HepG2 (cell line): ENCODE data around the gene TTC28. TPM values are rescaled to one million over a fixed set of nuclear protein-coding genes. Genes with fewer than 3 reads are reported as not detected.

Source experiments
- ATAC-seq: fragments of 200-7000 bp; cut with Tn5 transposase; 3 replicates; pipeline ENCODE4 v1.9.1; 2020; ENCODE audit warnings: mild to moderate bottlenecking, moderate library complexity
- BruUV-seq: library from RNA; stranded (reverse); fragments of 400-500 nt; replicated peaks from 2 replicates; lab custom pipeline; 2021; lab: Mats Ljungman, UMichigan
- CTCF ChIA-PET: fragments of 300-600 bp; formaldehyde crosslinking; extraction: SDS; loops from one replicate; lab custom pipeline; 2021; ENCODE audit warnings: low total read pairs, inconsistent platforms, low intra/inter-chr PET ratio; lab: Yijun Ruan, JAX
- POLR2A ChIA-PET: fragments of 350-600 bp; sonication (Branson Sonifier 250); formaldehyde crosslinking; loops from one replicate; lab custom pipeline; 2020; ENCODE audit warnings: antibody characterized with exemption, inconsistent platforms; lab: Yijun Ruan, JAX
- DNase-seq: peaks from one replicate; pipeline ENCODE4 v3.0.0-alpha.2; 2015; ENCODE audit warnings: low spot score
- FAIRE-seq: peaks from 3 replicates; lab custom pipeline; 2011; peaks lifted over from hg19 to GRCh38; lab: Jason Lieb, UNC
- H2AFZ ChIP-seq: one replicate; pipeline ENCODE4 v1.6.1; 2011; ENCODE audit warnings: low read length, inconsistent platforms
- H3K27ac ChIP-seq: fragments of 300-600 bp; 3 replicates; pipeline ENCODE4 v1.8.0; 2011; ENCODE audit warnings: mixed run types, mild to moderate bottlenecking, mixed read lengths, low read length, inconsistent platforms; ENCODE audit not compliant: insufficient read depth; ENCODE audit errors: extremely low read length
- H3K27me3 ChIP-seq, 2 experiments: fragments of 200-600 bp in 1 of 2; 2 replicates in 1 of 2; 3 replicates in 1 of 2; pipeline versions ENCODE4 v1.6.0 to v1.8.0; 2011; ENCODE audit warnings: low read length in 2 of 2, mild to moderate bottlenecking in 2 of 2, moderate library complexity in 2 of 2, inconsistent platforms in 1 of 2; ENCODE audit not compliant: insufficient read depth in 2 of 2, control insufficient read depth in 1 of 2
- H3K36me3 ChIP-seq, 2 experiments: fragments of 200-600 bp in 1 of 2; replicated peaks in 1 of 2; 2 replicates in 1 of 2; 3 replicates in 1 of 2; pipeline versions ENCODE4 v1.5.1 to v1.8.0; 2011; ENCODE audit warnings: low read length in 2 of 2, inconsistent platforms in 1 of 2; ENCODE audit not compliant: insufficient read depth in 2 of 2, control insufficient read depth in 1 of 2
- H3K4me1 ChIP-seq: 2 replicates; pipeline ENCODE4 v1.5.1; 2012; ENCODE audit warnings: low read length, inconsistent platforms; ENCODE audit not compliant: insufficient read depth
- H3K4me2 ChIP-seq: 2 replicates; pipeline ENCODE4 v1.6.0; 2011; ENCODE audit warnings: low read depth, low read length, inconsistent platforms
- H3K4me3 ChIP-seq, 3 experiments: fragments of 200-600 bp in 1 of 3; sonication (generic), shearing (Covaris generic) in 1 of 3; replicated peaks in 1 of 3; 2 replicates each; pipeline ENCODE4 v1.5.1; 2011 to 2016; ENCODE audit warnings: low read length in 3 of 3, inconsistent platforms in 2 of 3, low read depth in 2 of 3, mild to moderate bottlenecking in 2 of 3, control low read depth in 1 of 3, mixed read lengths in 1 of 3; ENCODE audit not compliant: insufficient read depth in 1 of 3
- H3K79me2 ChIP-seq: one replicate; pipeline ENCODE4 v1.6.1; 2011; ENCODE audit warnings: low read length, inconsistent platforms; ENCODE audit not compliant: insufficient read depth
- H3K9ac ChIP-seq: 2 replicates; pipeline ENCODE4 v1.6.0; 2011; ENCODE audit warnings: mild to moderate bottlenecking, low read depth, low read length, inconsistent platforms; ENCODE audit not compliant: insufficient read depth
- H3K9me3 ChIP-seq: 2 replicates; pipeline ENCODE4 v1.5.1; 2012; ENCODE audit warnings: mild to moderate bottlenecking, low read length
- H4K20me1 ChIP-seq: 2 replicates; pipeline ENCODE4 v1.6.0; 2011; ENCODE audit warnings: inconsistent platforms, mild to moderate bottlenecking, low read length, moderate library complexity; ENCODE audit not compliant: insufficient read depth
- ATM ChIP-seq: fragments of 450-650 bp; IDR thresholded peaks from 2 replicates; pipeline ENCODE4 v1.7.1; 2017; ENCODE audit warnings: mild to moderate bottlenecking, borderline replicate concordance
- JARID2 ChIP-seq: sonication (generic); formaldehyde crosslinking; IDR thresholded peaks from 2 replicates; pipeline ENCODE4 v1.8.1; 2023; ENCODE audit warnings: missing genetic modification reagents, inconsistent platforms; ENCODE audit not compliant: insufficient replicate concordance
- KAT2B ChIP-seq: fragments of 150-350 bp; IDR thresholded peaks from 2 replicates; pipeline ENCODE4 v1.6.1; 2014; ENCODE audit warnings: low read depth, low read length, borderline replicate concordance
- NR2F2 ChIP-seq: IDR thresholded peaks from 2 replicates; pipeline ENCODE4 v1.6.1; 2012; ENCODE audit warnings: low read depth, inconsistent platforms, borderline replicate concordance
- SALL2 ChIP-seq: sonication (generic); formaldehyde crosslinking; IDR thresholded peaks from 2 replicates; pipeline ENCODE4 v1.8.1; 2023; ENCODE audit warnings: mild to moderate bottlenecking, missing genetic modification reagents, inconsistent platforms
- ZFP36L1 ChIP-seq: sonication (generic); formaldehyde crosslinking; IDR thresholded peaks from 2 replicates; pipeline ENCODE4 v1.8.0; 2022; ENCODE audit warnings: mild to moderate bottlenecking, missing genetic modification reagents, moderate library complexity
- ZNF619 ChIP-seq: sonication (generic); formaldehyde crosslinking; IDR thresholded peaks from 2 replicates; pipeline ENCODE4 v1.4.0; 2020; ENCODE audit warnings: mild to moderate bottlenecking, missing genetic modification reagents
- ZNF629 ChIP-seq: sonication (generic); formaldehyde crosslinking; conservative IDR thresholded peaks from 2 replicates; pipeline ENCODE4 v1.5.0; 2020; ENCODE audit warnings: missing genetic modification reagents
- ZNF672 ChIP-seq: sonication (generic); formaldehyde crosslinking; IDR thresholded peaks from 2 replicates; pipeline ENCODE4 v1.8.1; 2022; ENCODE audit warnings: missing genetic modification reagents
- ZNF749 ChIP-seq: sonication (generic); formaldehyde crosslinking; IDR thresholded peaks from 2 replicates; pipeline ENCODE4 v1.8.0; 2022; ENCODE audit warnings: mild to moderate bottlenecking, missing genetic modification reagents, moderate library complexity, borderline replicate concordance
- ZNF891 ChIP-seq: sonication (generic); formaldehyde crosslinking; IDR thresholded peaks from 2 replicates; pipeline ENCODE4 v1.5.0; 2020; ENCODE audit warnings: mild to moderate bottlenecking, missing genetic modification reagents
- WGBS: methylation state at CpG from one replicate; pipeline ENCODE4 v1.1.6; 2017; ENCODE audit warnings: low lambda C conversion rate; 5-methylcytosine and 5-hydroxymethylcytosine counted together
- in situ Hi-C: cut with HindIII; loops from 2 replicates; pipeline ENCODE4 v1.10.0; 2017; ENCODE audit warnings: low pct_unique_long_range_greater_than_20kb; ENCODE audit not compliant: extremely low pct_ligation_motif_present
- intact Hi-C: fragments of 100-400 bp; cut with micrococcal nuclease; formaldehyde crosslinking; loops from one replicate; pipeline ENCODE4 v1.10.0; 2022; ENCODE audit not compliant: unreplicated experiment
- polyA plus RNA-seq, 8 experiments: library from polyadenylated mRNA; depleted of rRNA in 3 of 8; stranded (reverse) in 7 of 8; unstranded in 1 of 8; fragments of >200 nt; fragmentation: Illumina TruSeq in 4 of 8; extraction: Trizol in 4 of 8; gene quantifications; 2 replicates each; pipeline versions ENCODE4 v1.2.1 to v1.2.3, GENCODE V29; 2011 to 2016; ENCODE audit warnings: low read depth in 4 of 8, missing spikeins in 1 of 8, mixed read lengths in 1 of 8; ENCODE audit not compliant: insufficient read depth in 1 of 8
- total RNA-seq, 5 experiments: library from RNA; depleted of rRNA; stranded (reverse); fragments of >200 nt; fragmentation: Illumina TruSeq; extraction: Trizol; gene quantifications; 2 replicates each; pipeline ENCODE4 v1.2.3, GENCODE V29; 2016; ENCODE audit warnings: low read depth in 1 of 5
- TF ChIP-seq, protein P1 (sequence below): sonication (generic); formaldehyde crosslinking; IDR thresholded peaks from 2 replicates; pipeline ENCODE4 v1.8.0; 2022; ENCODE audit warnings: missing genetic modification reagents, mild to moderate bottlenecking, moderate library complexity, borderline replicate concordance
- TF ChIP-seq, protein P2 (sequence below): sonication (generic); formaldehyde crosslinking; IDR thresholded peaks from 2 replicates; pipeline ENCODE4 v1.4.0; 2020; ENCODE audit warnings: mild to moderate bottlenecking, missing genetic modification reagents
- TF ChIP-seq, protein P3 (sequence below), 2 experiments: sonication (generic) in 1 of 2; formaldehyde crosslinking in 1 of 2; IDR thresholded peaks; 2 replicates each; pipeline versions ENCODE4 v1.4.0 to v1.6.1; 2016 to 2020; ENCODE audit warnings: borderline replicate concordance in 1 of 2, low read depth in 1 of 2, mild to moderate bottlenecking in 1 of 2, missing genetic modification reagents in 1 of 2

Gene TTC28
- total and polyA plus RNA-seq, 2 of the 13 experiments (the other 11 are each of a cell fraction or from before 2014, with no cell fraction given), result 4.2 to 13.1 TPM

- no peaks in the 10 kb centered on the region for H3K4me1 ChIP-seq
- 95% methylated on average over 3 of the region's 3 CpGs for WGBS
- no TSS peak for BruUV-seq
- POLR2A ChIA-PET, result no interaction called here
- H3K27me3 ChIP-seq, result no peaks in the 10 kb centered on the region
- intact Hi-C loops, result no loop called here
- H3K9ac ChIP-seq, result no peak overlapping the region
- FAIRE-seq (no peak), ATAC-seq (no peak), DNase-seq (no peak)
- no peak overlapping the region for H3K27ac ChIP-seq
- no peaks in the 10 kb centered on the region for H3K9me3 ChIP-seq
- no peaks in the 10 kb centered on the region for H3K36me3 ChIP-seq
- no peak overlapping the region for H2AFZ ChIP-seq
- no peak overlapping the region for H3K4me3 ChIP-seq
- CTCF ChIA-PET, result no interaction called here
- no peaks in the 10 kb centered on the region for H4K20me1 ChIP-seq
- in situ Hi-C loops, result no loop called here
- no peak overlapping the region for H3K4me2 ChIP-seq
- no peaks in the 10 kb centered on the region for H3K79me2 ChIP-seq
- no peak for TF ChIP-seq ZNF749 (CRISPR knock-in tag)
- no peak for TF ChIP-seq KAT2B
- TF ChIP-seq ZNF891 (CRISPR knock-in tag), result no peak
- TF ChIP-seq, protein P1, sequence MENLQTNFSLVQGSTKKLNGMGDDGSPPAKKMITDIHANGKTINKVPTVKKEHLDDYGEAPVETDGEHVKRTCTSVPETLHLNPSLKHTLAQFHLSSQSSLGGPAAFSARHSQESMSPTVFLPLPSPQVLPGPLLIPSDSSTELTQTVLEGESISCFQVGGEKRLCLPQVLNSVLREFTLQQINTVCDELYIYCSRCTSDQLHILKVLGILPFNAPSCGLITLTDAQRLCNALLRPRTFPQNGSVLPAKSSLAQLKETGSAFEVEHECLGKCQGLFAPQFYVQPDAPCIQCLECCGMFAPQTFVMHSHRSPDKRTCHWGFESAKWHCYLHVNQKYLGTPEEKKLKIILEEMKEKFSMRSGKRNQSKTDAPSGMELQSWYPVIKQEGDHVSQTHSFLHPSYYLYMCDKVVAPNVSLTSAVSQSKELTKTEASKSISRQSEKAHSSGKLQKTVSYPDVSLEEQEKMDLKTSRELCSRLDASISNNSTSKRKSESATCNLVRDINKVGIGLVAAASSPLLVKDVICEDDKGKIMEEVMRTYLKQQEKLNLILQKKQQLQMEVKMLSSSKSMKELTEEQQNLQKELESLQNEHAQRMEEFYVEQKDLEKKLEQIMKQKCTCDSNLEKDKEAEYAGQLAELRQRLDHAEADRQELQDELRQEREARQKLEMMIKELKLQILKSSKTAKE (CRISPR knock-in tag), result no peak
- TF ChIP-seq ATM, result no peak
- no peak for TF ChIP-seq NR2F2
- no peak for TF ChIP-seq SALL2 (CRISPR knock-in tag)
- TF ChIP-seq JARID2 (CRISPR knock-in tag), result no peak
- TF ChIP-seq ZFP36L1 (CRISPR knock-in tag), result no peak
- TF ChIP-seq ZNF629 (CRISPR knock-in tag), result no peak
- TF ChIP-seq, protein P2, sequence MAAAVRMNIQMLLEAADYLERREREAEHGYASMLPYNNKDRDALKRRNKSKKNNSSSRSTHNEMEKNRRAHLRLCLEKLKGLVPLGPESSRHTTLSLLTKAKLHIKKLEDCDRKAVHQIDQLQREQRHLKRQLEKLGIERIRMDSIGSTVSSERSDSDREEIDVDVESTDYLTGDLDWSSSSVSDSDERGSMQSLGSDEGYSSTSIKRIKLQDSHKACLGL (CRISPR knock-in tag), result no peak
- TF ChIP-seq, protein P3, sequence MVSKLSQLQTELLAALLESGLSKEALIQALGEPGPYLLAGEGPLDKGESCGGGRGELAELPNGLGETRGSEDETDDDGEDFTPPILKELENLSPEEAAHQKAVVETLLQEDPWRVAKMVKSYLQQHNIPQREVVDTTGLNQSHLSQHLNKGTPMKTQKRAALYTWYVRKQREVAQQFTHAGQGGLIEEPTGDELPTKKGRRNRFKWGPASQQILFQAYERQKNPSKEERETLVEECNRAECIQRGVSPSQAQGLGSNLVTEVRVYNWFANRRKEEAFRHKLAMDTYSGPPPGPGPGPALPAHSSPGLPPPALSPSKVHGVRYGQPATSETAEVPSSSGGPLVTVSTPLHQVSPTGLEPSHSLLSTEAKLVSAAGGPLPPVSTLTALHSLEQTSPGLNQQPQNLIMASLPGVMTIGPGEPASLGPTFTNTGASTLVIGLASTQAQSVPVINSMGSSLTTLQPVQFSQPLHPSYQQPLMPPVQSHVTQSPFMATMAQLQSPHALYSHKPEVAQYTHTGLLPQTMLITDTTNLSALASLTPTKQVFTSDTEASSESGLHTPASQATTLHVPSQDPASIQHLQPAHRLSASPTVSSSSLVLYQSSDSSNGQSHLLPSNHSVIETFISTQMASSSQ (IDR thresholded peaks at IDR 0.05; ENCODE audit: low read depth), result no peak
- TF ChIP-seq, protein P3 (CRISPR knock-in tag; IDR thresholded peaks at IDR 0.05; ENCODE audit: borderline replicate concordance), result no peak
- no peak for TF ChIP-seq ZNF619 (CRISPR knock-in tag)
- TF ChIP-seq ZNF672 (CRISPR knock-in tag), result no peak
These were observed 492.0 kb downstream of the TTC28 start for GRCh38 chr22:28187612-28188011.
